ENCODE measurements around the gene SAMD11.

Gene SAMD11

DNA sequence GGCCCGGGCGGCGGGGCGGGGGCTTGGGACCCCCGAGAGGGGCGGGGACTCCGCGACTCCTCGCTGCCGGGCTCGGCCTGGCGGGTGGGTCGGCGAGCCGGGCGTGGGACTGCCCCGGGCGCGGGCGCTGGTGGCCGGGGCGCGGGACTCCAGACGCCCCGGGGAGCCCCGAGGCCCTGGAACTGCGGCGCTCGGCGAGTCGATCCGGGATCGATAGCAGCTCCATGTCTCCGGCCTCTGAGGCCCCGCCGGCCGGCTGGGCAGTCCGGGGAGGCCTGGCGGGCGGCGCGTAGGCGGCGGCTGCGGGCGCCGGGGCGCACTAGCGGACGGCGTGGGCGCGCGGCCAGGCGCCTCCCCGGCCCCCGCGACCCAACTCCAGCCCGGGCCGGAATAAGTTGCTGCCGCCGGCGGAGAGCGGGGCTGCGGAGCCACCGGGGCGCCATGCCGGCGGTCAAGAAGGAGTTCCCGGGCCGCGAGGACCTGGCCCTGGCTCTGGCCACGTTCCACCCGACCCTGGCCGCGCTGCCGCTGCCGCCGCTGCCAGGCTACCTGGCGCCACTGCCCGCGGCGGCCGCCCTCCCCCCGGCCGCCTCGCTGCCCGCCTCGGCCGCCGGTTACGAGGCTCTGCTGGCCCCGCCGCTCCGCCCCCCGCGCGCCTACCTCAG lies 400 bp downstream of the SAMD11 start:
- H3K9me3 ChIP-seq (ENCODE audit: control insufficient read depth, low read length) = no peaks in the 10 kb centered on the region
- H3K36me3 ChIP-seq (ENCODE audit: control insufficient read depth, insufficient read depth, low read length) = no peaks in the 10 kb centered on the region
- H3K4me3 ChIP-seq (ENCODE audit: low read length) = no peak overlapping the region
- H3K9ac ChIP-seq (ENCODE audit: low read length) = no peak overlapping the region
- H3K4me1 ChIP-seq (ENCODE audit: control insufficient read depth, insufficient read depth, low read length) = peaks cover 37% of the 10 kb centered on the region
- peaks cover 89% of the 10 kb centered on the region for H3K27me3 ChIP-seq (ENCODE audit: control insufficient read depth, insufficient read depth, low read length)

GRCh38 chr1:924656-925560 lies 1.2 kb downstream of the SAMD11 start:
- peaks cover 88% of the 10 kb centered on the region for H3K27me3 ChIP-seq (ENCODE audit: control insufficient read depth, insufficient read depth, low read length)
- no peak overlapping the region for H3K9ac ChIP-seq (ENCODE audit: low read length)
- no peaks in the 10 kb centered on the region for H3K9me3 ChIP-seq (ENCODE audit: control insufficient read depth, low read length)
- H3K4me3 ChIP-seq (ENCODE audit: low read length) = no peak overlapping the region
- no peaks in the 10 kb centered on the region for H3K36me3 ChIP-seq (ENCODE audit: control insufficient read depth, insufficient read depth, low read length)
- H3K4me1 ChIP-seq (ENCODE audit: control insufficient read depth, insufficient read depth, low read length) = peaks cover 36% of the 10 kb centered on the region

DNA sequence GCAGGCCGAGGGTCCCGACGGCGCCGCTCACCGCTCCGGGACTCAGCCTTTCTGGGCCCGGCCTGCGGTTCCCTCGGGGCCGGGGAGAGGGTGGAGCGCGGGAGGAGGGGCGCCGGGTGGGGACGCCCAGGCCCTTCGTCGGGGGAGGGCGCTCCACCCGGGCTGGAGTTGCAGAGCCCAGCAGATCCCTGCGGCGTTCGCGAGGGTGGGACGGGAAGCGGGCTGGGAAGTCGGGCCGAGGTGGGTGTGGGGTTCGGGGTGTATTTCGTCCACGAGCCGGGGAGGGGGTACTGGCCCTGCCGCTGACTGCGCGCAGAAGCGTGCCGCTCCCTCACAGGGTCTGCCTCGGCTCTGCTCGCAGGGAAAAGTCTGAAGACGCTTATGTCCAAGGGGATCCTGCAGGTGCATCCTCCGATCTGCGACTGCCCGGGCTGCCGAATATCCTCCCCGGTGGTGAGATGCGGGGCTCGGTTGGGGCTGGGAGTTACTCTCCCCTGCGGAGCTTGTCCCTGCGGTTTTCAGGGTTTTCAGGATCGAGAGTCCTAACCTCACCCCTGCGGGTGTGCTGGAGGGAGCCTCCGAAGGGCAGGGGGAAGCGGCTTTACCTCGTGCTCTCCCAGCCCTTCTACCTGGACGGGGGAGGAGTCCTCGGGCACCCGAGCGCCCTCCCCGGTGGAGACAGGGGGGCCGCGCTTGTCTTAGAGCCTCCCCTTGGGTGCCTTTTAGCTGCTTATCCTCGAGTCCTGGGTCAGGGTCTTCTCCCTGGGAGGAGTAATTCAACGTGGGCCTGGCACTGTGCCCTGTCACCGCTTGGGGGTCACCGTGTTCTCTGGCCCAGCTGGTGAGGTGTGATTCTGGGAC lies 2.1 kb downstream of the SAMD11 start:
- H3K9ac ChIP-seq (ENCODE audit: low read length) = no peak overlapping the region
- H3K4me3 ChIP-seq (ENCODE audit: low read length) = no peak overlapping the region
- no peaks in the 10 kb centered on the region for H3K36me3 ChIP-seq (ENCODE audit: control insufficient read depth, insufficient read depth, low read length)
- H3K4me1 ChIP-seq (ENCODE audit: control insufficient read depth, insufficient read depth, low read length) = peaks cover 27% of the 10 kb centered on the region
- H3K27me3 ChIP-seq (ENCODE audit: control insufficient read depth, insufficient read depth, low read length) = peaks cover 80% of the 10 kb centered on the region
- no peaks in the 10 kb centered on the region for H3K9me3 ChIP-seq (ENCODE audit: control insufficient read depth, low read length)

DNA sequence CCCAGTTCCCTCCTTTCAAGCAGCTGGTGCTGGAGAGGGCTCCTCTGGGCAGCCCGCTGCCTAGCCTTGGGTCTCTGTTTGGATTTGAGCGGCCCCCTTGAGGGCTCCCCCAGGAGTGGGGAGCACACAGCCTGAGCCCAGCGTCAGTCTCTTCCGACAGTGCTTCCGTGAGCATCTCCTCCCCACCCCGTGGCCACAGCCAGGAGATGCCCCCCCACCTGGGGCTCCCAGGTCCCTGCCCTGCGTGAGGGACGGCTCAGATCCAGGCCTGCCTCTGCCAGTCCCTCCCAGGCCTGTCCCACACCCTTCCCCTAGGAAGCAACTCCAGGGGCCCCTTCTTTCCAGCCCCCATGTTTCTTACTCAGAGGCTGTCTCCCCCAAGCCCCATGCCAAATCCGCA lies 3.5 kb downstream of the SAMD11 start:
- no peaks in the 10 kb centered on the region for H3K9me3 ChIP-seq (ENCODE audit: control insufficient read depth, low read length)
- H3K36me3 ChIP-seq (ENCODE audit: control insufficient read depth, insufficient read depth, low read length) = no peaks in the 10 kb centered on the region
- peaks cover 19% of the 10 kb centered on the region for H3K4me1 ChIP-seq (ENCODE audit: control insufficient read depth, insufficient read depth, low read length)
- H3K27me3 ChIP-seq (ENCODE audit: control insufficient read depth, insufficient read depth, low read length) = peaks cover 71% of the 10 kb centered on the region
- H3K9ac ChIP-seq (ENCODE audit: low read length) = no peak overlapping the region
- H3K4me3 ChIP-seq (ENCODE audit: low read length) = no peak overlapping the region

DNA sequence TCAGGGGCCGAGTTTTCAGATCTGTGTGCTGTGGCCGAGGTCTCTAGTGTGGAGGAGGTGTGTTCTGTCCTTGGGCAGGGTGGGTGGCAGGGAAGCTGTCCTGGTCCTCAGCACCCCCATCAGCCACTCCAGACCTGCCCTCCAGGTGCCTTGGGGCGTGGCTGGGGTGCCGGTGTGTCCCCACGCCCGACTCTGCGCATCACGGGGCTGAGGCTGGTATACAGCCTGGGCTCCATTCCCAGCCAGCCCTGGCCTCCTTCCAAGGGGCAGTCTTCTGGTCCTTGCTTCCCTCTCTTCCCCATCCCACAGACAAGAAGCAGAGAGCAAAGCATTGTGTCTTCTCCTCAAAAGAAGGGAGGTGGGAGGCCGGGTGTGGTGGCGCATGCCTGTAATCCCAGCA lies 4.0 kb downstream of the SAMD11 start:
- H3K4me1 ChIP-seq (ENCODE audit: control insufficient read depth, insufficient read depth, low read length) = peaks cover 24% of the 10 kb centered on the region

GRCh38 chr1:928825-929661 lies 5.3 kb downstream of the SAMD11 start:
- Histone ChIP-seq H3K27me3 (ENCODE audit: control insufficient read depth, insufficient read depth, low read length) (peaks cover 73% of the 10 kb centered on the region), H3K9me3 (ENCODE audit: control insufficient read depth, low read length) (no peaks in the 10 kb centered on the region), H3K9ac (ENCODE audit: low read length) (no peak overlapping the region), H3K36me3 (ENCODE audit: control insufficient read depth, insufficient read depth, low read length) (no peaks in the 10 kb centered on the region), H3K4me3 (ENCODE audit: low read length) (no peak overlapping the region), H3K4me1 (ENCODE audit: control insufficient read depth, insufficient read depth, low read length) (peaks cover 27% of the 10 kb centered on the region)

More for the DNA sequence above, 4.0 kb downstream of the SAMD11 start:
- Histone ChIP-seq H3K9ac (ENCODE audit: low read length) (no peak overlapping the region), H3K9me3 (ENCODE audit: control insufficient read depth, low read length) (no peaks in the 10 kb centered on the region), H3K36me3 (ENCODE audit: control insufficient read depth, insufficient read depth, low read length) (no peaks in the 10 kb centered on the region), H3K27me3 (ENCODE audit: control insufficient read depth, insufficient read depth, low read length) (peaks cover 71% of the 10 kb centered on the region), H3K4me3 (ENCODE audit: low read length) (no peak overlapping the region)

DNA sequence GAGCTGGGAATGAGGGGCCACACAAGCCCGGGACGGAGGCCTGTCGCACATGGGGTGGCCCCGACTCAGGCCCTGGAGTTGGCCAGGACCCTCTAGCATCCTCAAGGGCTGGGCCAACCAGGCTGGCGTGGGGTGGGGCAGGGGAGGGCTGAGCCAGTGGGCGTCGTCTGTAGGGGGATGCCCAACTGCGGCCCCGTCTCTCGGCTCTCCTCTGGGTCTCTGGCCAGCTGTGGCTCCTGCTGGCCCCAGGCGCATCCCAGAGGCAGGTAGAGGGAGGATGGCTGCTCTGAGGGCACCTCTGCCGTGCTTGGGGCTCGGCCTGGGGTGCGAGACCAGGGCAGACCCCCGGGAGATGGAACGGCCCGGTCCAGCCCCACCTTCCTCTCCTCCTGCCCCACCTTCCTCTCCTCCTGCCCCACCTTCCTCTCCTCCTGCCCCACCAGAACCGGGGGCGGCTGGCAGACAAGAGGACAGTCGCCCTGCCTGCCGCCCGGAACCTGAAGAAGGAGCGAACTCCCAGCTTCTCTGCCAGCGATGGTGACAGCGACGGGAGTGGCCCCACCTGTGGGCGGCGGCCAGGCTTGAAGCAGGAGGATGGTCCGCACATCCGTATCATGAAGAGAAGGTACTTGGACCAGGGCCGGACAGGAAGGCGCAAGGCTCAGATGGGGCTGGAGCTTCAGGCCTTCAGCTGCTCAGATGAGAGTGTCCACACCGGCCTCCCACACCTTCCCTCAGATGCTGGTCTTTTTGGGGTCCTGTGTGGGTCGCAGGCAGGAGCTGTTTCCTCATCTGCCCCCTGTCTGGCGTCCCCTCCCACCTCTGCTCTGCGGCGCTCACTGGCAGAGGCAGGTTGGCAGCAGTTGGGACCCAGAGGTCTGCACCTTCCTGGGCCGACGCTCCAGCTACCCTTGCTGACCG lies 6.2 kb downstream of the SAMD11 start:
- Histone ChIP-seq H3K27me3 (ENCODE audit: control insufficient read depth, insufficient read depth, low read length) (peaks cover 69% of the 10 kb centered on the region), H3K4me1 (ENCODE audit: control insufficient read depth, insufficient read depth, low read length) (peaks cover 23% of the 10 kb centered on the region)

DNA sequence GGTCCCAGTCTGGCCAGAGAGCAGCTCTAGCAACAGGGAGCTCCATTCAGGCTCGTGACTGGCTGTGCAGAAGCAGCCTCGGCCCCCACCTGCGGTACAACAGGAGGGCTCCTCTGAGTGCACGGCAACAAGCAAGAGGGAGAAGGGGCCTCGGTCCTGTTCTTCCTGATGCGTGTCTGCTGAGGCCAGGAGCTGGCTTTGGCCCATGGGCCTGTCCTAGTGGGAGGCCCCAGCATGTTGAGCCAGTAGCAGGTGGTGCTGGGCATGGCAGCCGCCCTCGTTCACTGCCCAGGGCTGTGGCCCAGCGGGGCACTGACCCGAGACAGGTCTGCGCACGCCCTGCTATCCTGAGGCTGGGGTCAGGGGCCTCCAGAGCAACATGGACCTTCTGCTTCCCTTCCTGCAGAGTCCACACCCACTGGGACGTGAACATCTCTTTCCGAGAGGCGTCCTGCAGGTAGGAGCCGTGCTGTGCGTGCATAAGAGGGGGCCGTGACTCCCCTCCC lies 7.0 kb downstream of the SAMD11 start:
- H3K27me3 ChIP-seq (ENCODE audit: control insufficient read depth, insufficient read depth, low read length) = peaks cover 71% of the 10 kb centered on the region
- no peak overlapping the region for H3K4me3 ChIP-seq (ENCODE audit: low read length)
- no peaks in the 10 kb centered on the region for H3K36me3 ChIP-seq (ENCODE audit: control insufficient read depth, insufficient read depth, low read length)
- H3K4me1 ChIP-seq (ENCODE audit: control insufficient read depth, insufficient read depth, low read length) = peaks cover 29% of the 10 kb centered on the region
- H3K9me3 ChIP-seq (ENCODE audit: control insufficient read depth, low read length) = no peaks in the 10 kb centered on the region
- H3K9ac ChIP-seq (ENCODE audit: low read length) = no peak overlapping the region

More for the DNA sequence above, 6.2 kb downstream of the SAMD11 start:
- Histone ChIP-seq H3K4me3 (ENCODE audit: low read length) (no peak overlapping the region), H3K9me3 (ENCODE audit: control insufficient read depth, low read length) (no peaks in the 10 kb centered on the region), H3K36me3 (ENCODE audit: control insufficient read depth, insufficient read depth, low read length) (no peaks in the 10 kb centered on the region), H3K9ac (ENCODE audit: low read length) (no peak overlapping the region)

- H3K9ac ChIP-seq (ENCODE audit: low read length) = no peak overlapping the region
- H3K9me3 ChIP-seq (ENCODE audit: control insufficient read depth, low read length) = no peaks in the 10 kb centered on the region
- peaks cover 71% of the 10 kb centered on the region for H3K27me3 ChIP-seq (ENCODE audit: control insufficient read depth, insufficient read depth, low read length)
- H3K4me1 ChIP-seq (ENCODE audit: control insufficient read depth, insufficient read depth, low read length) = peaks cover 28% of the 10 kb centered on the region
- H3K4me3 ChIP-seq (ENCODE audit: low read length) = no peak overlapping the region
- no peaks in the 10 kb centered on the region for H3K36me3 ChIP-seq (ENCODE audit: control insufficient read depth, insufficient read depth, low read length)
Measured at GRCh38 chr1:931380-932172, 7.9 kb downstream of the SAMD11 start.

DNA sequence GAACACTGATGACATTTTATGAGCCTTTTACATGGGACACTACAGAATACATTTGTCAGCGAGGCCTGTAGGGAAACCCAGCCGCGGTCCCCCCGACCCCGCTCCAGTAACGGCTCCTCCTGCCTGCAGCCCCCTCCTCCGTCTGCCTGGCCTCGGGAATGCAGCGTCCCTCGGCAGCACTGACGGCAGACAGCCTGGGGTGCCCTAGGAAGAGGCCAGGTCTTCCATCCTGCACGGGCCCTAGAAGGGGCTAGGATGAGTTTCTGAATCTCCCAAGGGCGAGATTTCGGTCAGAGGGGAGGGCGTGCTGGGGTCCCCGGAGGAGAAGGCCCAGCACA lies 8.4 kb downstream of the SAMD11 start:
- no peak overlapping the region for H3K4me3 ChIP-seq (ENCODE audit: low read length)
- H3K4me1 ChIP-seq (ENCODE audit: control insufficient read depth, insufficient read depth, low read length) = peaks cover 28% of the 10 kb centered on the region
- peaks cover 70% of the 10 kb centered on the region for H3K27me3 ChIP-seq (ENCODE audit: control insufficient read depth, insufficient read depth, low read length)
- no peaks in the 10 kb centered on the region for H3K36me3 ChIP-seq (ENCODE audit: control insufficient read depth, insufficient read depth, low read length)
- no peaks in the 10 kb centered on the region for H3K9me3 ChIP-seq (ENCODE audit: control insufficient read depth, low read length)
- no peak overlapping the region for H3K9ac ChIP-seq (ENCODE audit: low read length)
